GM10248 (cell line): ENCODE results near the gene YEATS4.

Source experiments
- CTCF ChIA-PET: fragments of 300-600 bp; sonication (Branson Sonifier 250); formaldehyde crosslinking; extraction: SDS; loops from one replicate; lab custom pipeline; 2021; ENCODE audit warnings: antibody characterized with exemption; lab: Yijun Ruan, JAX
- POLR2A ChIA-PET: fragments of 350-650 bp; sonication (Branson Sonifier 250); formaldehyde crosslinking; extraction: SDS; loops from one replicate; lab custom pipeline; 2020; ENCODE audit warnings: antibody characterized with exemption; lab: Yijun Ruan, JAX
- DNase-seq: peaks from one replicate; pipeline ENCODE4 v3.0.0; 2012; ENCODE audit errors: extremely low spot score
- TF ChIP-seq, protein P1 (sequence below): IDR thresholded peaks from 2 replicates; pipeline ENCODE4 v1.5.1; 2012; ENCODE audit warnings: mild to moderate bottlenecking, low read depth; ENCODE audit errors: extremely low read depth, missing control alignments, control extremely low read depth

The YEATS4 gene

GRCh38 chr12:69433653-69434052, 74.1 kb downstream of the YEATS4 start:
- POLR2A ChIA-PET: no interaction called here
- CTCF ChIA-PET: interaction anchor here (1.9 kb wide), 1 partner anchor 13 kb away, joined by 5 read pairs; no protein-coding TSS in a partner anchor
- no peak for DNase-seq
- TF ChIP-seq, protein P1, sequence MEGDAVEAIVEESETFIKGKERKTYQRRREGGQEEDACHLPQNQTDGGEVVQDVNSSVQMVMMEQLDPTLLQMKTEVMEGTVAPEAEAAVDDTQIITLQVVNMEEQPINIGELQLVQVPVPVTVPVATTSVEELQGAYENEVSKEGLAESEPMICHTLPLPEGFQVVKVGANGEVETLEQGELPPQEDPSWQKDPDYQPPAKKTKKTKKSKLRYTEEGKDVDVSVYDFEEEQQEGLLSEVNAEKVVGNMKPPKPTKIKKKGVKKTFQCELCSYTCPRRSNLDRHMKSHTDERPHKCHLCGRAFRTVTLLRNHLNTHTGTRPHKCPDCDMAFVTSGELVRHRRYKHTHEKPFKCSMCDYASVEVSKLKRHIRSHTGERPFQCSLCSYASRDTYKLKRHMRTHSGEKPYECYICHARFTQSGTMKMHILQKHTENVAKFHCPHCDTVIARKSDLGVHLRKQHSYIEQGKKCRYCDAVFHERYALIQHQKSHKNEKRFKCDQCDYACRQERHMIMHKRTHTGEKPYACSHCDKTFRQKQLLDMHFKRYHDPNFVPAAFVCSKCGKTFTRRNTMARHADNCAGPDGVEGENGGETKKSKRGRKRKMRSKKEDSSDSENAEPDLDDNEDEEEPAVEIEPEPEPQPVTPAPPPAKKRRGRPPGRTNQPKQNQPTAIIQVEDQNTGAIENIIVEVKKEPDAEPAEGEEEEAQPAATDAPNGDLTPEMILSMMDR: no peak

DNA sequence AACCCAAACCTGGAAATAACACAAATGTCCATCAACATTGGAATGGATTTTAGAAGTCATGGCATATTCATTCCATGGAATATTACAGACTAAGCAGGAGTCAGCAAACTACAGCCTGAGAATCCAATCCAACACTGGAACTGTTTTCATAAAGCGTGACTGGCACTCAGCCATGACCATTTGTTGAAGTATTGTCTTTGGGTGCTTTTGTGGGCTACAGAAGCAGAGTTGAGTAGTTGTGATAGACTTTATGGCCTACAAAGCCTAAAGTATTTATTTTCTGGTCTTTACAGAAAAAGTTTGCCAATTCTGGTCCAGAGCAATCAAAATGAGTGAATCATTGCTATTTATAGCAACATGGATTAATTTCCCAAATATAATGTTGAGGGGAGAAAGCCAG, 76.1 kb downstream of the YEATS4 start:
- TF ChIP-seq, protein P1: no peak
- ChIA-PET POLR2A (no interaction called here), CTCF (no interaction called here)
- no peak for DNase-seq

DNA sequence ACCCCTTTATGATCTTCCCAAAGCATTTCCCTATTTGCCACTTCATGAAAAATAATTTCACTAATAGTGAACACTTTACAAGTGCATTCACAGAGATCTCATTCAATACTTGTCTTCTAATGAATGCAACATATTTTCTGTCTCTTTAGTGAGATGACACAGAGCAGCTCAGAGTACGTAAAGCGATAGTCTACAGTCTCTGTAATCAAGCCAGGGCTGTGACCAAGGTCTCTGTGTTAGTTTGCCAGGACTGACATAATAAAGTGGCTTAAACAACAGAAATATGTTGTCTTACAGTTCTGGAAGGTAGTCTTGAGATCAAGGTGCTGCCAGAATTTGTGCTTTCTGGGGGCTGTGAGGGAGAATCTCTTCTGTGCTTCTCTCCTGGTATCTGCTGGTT, 77.5 kb downstream of the YEATS4 start:
- no peak for DNase-seq
- POLR2A ChIA-PET: no interaction called here
- TF ChIP-seq, protein P1: no peak

DNA sequence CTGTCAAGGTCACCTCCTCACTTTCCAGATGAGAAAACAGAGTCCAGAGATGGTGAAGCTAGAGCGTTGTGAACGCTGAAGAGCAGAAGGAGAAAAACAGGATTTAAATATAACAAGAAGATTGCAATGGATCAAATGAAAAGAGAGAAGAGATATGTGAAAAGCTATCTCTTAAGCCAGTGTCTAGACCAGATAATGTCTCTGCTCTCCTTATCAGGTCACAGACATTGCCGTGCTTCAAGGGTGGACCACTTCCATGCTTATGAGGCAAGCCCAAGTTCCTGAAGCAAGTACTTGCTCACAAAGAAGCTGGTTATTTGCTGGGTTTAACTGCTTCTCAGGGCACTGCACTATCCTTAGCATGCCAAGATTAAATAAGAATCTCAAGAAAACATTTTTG, 79.0 kb downstream of the YEATS4 start:
- TF ChIP-seq, protein P1: no peak
- no peak for DNase-seq
- ChIA-PET CTCF (interaction anchor here (1.3 to 1.4 kb wide), 2 partner anchors 9 to 12 kb away, joined by 3 to 4 read pairs; no protein-coding TSS in a partner anchor), POLR2A (no interaction called here)

More for the DNA sequence above, 77.5 kb downstream of the YEATS4 start:
- CTCF ChIA-PET: no interaction called here

DNA sequence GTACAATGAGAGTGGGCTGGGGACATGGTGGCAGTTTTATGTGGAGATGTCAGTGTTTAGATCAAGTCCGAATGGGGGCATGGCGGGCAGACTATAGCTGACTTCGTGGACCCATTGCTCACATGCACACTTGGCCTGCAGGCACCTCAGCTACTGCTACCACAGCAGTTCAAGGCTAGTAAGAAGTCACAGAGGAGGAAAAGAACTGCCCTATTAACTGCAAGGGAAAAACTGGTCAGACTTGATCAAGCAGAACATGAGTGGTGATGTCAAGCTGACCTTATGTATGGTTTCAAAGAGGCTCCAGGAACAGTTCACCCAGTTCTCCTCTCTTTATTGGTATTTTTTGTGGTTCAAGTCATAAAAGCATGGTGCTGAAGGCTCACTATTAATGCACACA, 80.5 kb downstream of the YEATS4 start:
- CTCF ChIA-PET: no interaction called here
- POLR2A ChIA-PET: no interaction called here
- no peak for DNase-seq
- TF ChIP-seq, protein P1: no peak
